ENCODE data around the gene HAUS8.

Gene HAUS8

GRCh38 chr19:17075864-17076542 is 751 bp upstream of the HAUS8 start:
- peak; percentile 51 for DNase-seq (ENCODE audit: low spot score)

GRCh38 chr19:17074634-17075034 is 618 bp downstream of the HAUS8 start:
- DNase-seq (ENCODE audit: low spot score) = no peak

- DNase-seq (ENCODE audit: low spot score) = peak; percentile 34
Measured at GRCh38 chr19:17073869-17074633, 1.2 kb downstream of the HAUS8 start.

- DNase-seq (ENCODE audit: low spot score) = no peak
Measured at GRCh38 chr19:17070912-17071311, 4.3 kb downstream of the HAUS8 start.

GRCh38 chr19:17070421-17070820 is 4.8 kb downstream of the HAUS8 start:
- no peak for DNase-seq (ENCODE audit: low spot score)

GRCh38 chr19:17069193-17069592 is 6.1 kb downstream of the HAUS8 start:
- no peak for DNase-seq (ENCODE audit: low spot score)

GRCh38 chr19:17063428-17063827 is 11.8 kb downstream of the HAUS8 start:
- DNase-seq (ENCODE audit: low spot score) = no peak

- DNase-seq (ENCODE audit: low spot score) = no peak
Measured at GRCh38 chr19:17061691-17062090, 13.6 kb downstream of the HAUS8 start.

GRCh38 chr19:17061205-17061604 is 14.0 kb downstream of the HAUS8 start:
- no peak for DNase-seq (ENCODE audit: low spot score)

- no peak for DNase-seq (ENCODE audit: low spot score)
Measured at GRCh38 chr19:17060802-17061201, 14.4 kb downstream of the HAUS8 start.

GRCh38 chr19:17058236-17058635 is 17.0 kb downstream of the HAUS8 start:
- no peak for DNase-seq (ENCODE audit: low spot score)

- DNase-seq (ENCODE audit: low spot score) = no peak
Measured at GRCh38 chr19:17055636-17056035, 19.6 kb downstream of the HAUS8 start.

GRCh38 chr19:17054746-17055145 is 20.5 kb downstream of the HAUS8 start:
- DNase-seq (ENCODE audit: low spot score) = no peak

- peak; percentile 59 for DNase-seq (ENCODE audit: low spot score)
Measured at GRCh38 chr19:17052439-17052838, 22.8 kb downstream of the HAUS8 start.

GRCh38 chr19:17049711-17050280 is 25.5 kb downstream of the HAUS8 start:
- DNase-seq (ENCODE audit: low spot score) = peak; percentile 64

- no peak for DNase-seq (ENCODE audit: low spot score)
Measured at GRCh38 chr19:17048885-17049453, 26.3 kb downstream of the HAUS8 start.

GRCh38 chr19:17045907-17046502 is 29.2 kb downstream of the HAUS8 start:
- no peak for DNase-seq (ENCODE audit: low spot score)

- no peak for DNase-seq (ENCODE audit: low spot score)
Measured at GRCh38 chr19:17043744-17044143, 31.5 kb downstream of the HAUS8 start.

- no peak for DNase-seq (ENCODE audit: low spot score)
Measured at GRCh38 chr19:17041976-17042375, 33.3 kb downstream of the HAUS8 start.

GRCh38 chr19:17037966-17038500 is 37.2 kb downstream of the HAUS8 start:
- no peak for DNase-seq (ENCODE audit: low spot score)

- DNase-seq (ENCODE audit: low spot score) = no peak
Measured at GRCh38 chr19:17037184-17037583, 38.1 kb downstream of the HAUS8 start.

GRCh38 chr19:17036640-17037039 is 38.6 kb downstream of the HAUS8 start:
- DNase-seq (ENCODE audit: low spot score) = no peak

Data from hepatic stellate cell (primary cell).